ENCODE data around the gene NEB.

Gene NEB

GRCh38 chr2:151577116-151577515 lies 157.2 kb downstream of the NEB start:
- Histone ChIP-seq H3K4me2 (ENCODE audit: low read depth, low read length) (no peak overlapping the region), H4K20me1 (ENCODE audit: insufficient read depth, low read length) (no peaks in the 10 kb centered on the region), H3K79me2 (ENCODE audit: low read length) (no peaks in the 10 kb centered on the region), H3K9me3 (replicated peaks; ENCODE audit: insufficient read depth, low read length) (no peaks in the 10 kb centered on the region), H2AFZ (ENCODE audit: low read length) (no peak overlapping the region), H3K36me3 (replicated peaks; ENCODE audit: insufficient read depth, low read length) (no peaks in the 10 kb centered on the region), H3K27me3 (replicated peaks; ENCODE audit: insufficient read depth, low read length) (no peaks in the 10 kb centered on the region), H3K4me1 (ENCODE audit: low read length) (no peaks in the 10 kb centered on the region), H3K4me3 (ENCODE audit: low read length) (no peak overlapping the region), H3K9ac (ENCODE audit: low read length) (no peak overlapping the region), H3K9me2 (replicated peaks; ENCODE audit: insufficient read depth, low read length) (no peaks in the 10 kb centered on the region), H3F3A (ENCODE audit: insufficient read depth, low read length) (no peaks in the 10 kb centered on the region), H3K27ac (ENCODE audit: low read length) (no peak overlapping the region)
- DNase-seq, result no peak
- TF ChIP-seq, protein P1, sequence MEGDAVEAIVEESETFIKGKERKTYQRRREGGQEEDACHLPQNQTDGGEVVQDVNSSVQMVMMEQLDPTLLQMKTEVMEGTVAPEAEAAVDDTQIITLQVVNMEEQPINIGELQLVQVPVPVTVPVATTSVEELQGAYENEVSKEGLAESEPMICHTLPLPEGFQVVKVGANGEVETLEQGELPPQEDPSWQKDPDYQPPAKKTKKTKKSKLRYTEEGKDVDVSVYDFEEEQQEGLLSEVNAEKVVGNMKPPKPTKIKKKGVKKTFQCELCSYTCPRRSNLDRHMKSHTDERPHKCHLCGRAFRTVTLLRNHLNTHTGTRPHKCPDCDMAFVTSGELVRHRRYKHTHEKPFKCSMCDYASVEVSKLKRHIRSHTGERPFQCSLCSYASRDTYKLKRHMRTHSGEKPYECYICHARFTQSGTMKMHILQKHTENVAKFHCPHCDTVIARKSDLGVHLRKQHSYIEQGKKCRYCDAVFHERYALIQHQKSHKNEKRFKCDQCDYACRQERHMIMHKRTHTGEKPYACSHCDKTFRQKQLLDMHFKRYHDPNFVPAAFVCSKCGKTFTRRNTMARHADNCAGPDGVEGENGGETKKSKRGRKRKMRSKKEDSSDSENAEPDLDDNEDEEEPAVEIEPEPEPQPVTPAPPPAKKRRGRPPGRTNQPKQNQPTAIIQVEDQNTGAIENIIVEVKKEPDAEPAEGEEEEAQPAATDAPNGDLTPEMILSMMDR (IDR thresholded peaks at IDR 0.05; ENCODE audit: low read length), result no peak
- no peak for TF ChIP-seq EZH2phosphoT487 (IDR thresholded peaks at IDR 0.05; ENCODE audit: low read length)
- TF ChIP-seq EZH2 (optimal IDR thresholded peaks at IDR 0.05; ENCODE audit: low read depth, low read length), result no peak

- Histone ChIP-seq H4K20me1 (ENCODE audit: insufficient read depth, low read length) (no peaks in the 10 kb centered on the region), H3K27me3 (replicated peaks; ENCODE audit: insufficient read depth, low read length) (no peaks in the 10 kb centered on the region), H3K4me3 (ENCODE audit: low read length) (no peak overlapping the region), H3F3A (ENCODE audit: insufficient read depth, low read length) (no peaks in the 10 kb centered on the region), H3K9me2 (replicated peaks; ENCODE audit: insufficient read depth, low read length) (no peaks in the 10 kb centered on the region), H3K27ac (ENCODE audit: low read length) (no peak overlapping the region), H3K79me2 (ENCODE audit: low read length) (no peaks in the 10 kb centered on the region), H3K4me1 (ENCODE audit: low read length) (no peaks in the 10 kb centered on the region), H3K9ac (ENCODE audit: low read length) (no peak overlapping the region), H3K36me3 (replicated peaks; ENCODE audit: insufficient read depth, low read length) (no peaks in the 10 kb centered on the region), H2AFZ (ENCODE audit: low read length) (no peak overlapping the region), H3K9me3 (replicated peaks; ENCODE audit: insufficient read depth, low read length) (no peaks in the 10 kb centered on the region), H3K4me2 (ENCODE audit: low read depth, low read length) (no peak overlapping the region)
- DNase-seq, result no peak
- no peak for TF ChIP-seq EZH2 (optimal IDR thresholded peaks at IDR 0.05; ENCODE audit: low read depth, low read length)
- no peak for TF ChIP-seq EZH2phosphoT487 (IDR thresholded peaks at IDR 0.05; ENCODE audit: low read length)
- TF ChIP-seq, protein P1 (IDR thresholded peaks at IDR 0.05; ENCODE audit: low read length), result no peak
These were observed 158.2 kb downstream of the NEB start for GRCh38 chr2:151576080-151576479.

GRCh38 chr2:151575338-151575737 lies 158.9 kb downstream of the NEB start:
- Histone ChIP-seq H3K27me3 (replicated peaks; ENCODE audit: insufficient read depth, low read length) (no peaks in the 10 kb centered on the region), H3K79me2 (ENCODE audit: low read length) (no peaks in the 10 kb centered on the region), H3K4me2 (ENCODE audit: low read depth, low read length) (no peak overlapping the region), H2AFZ (ENCODE audit: low read length) (no peak overlapping the region), H3K4me1 (ENCODE audit: low read length) (no peaks in the 10 kb centered on the region), H3K27ac (ENCODE audit: low read length) (no peak overlapping the region), H3K36me3 (replicated peaks; ENCODE audit: insufficient read depth, low read length) (no peaks in the 10 kb centered on the region), H3K9me2 (replicated peaks; ENCODE audit: insufficient read depth, low read length) (no peaks in the 10 kb centered on the region), H4K20me1 (ENCODE audit: insufficient read depth, low read length) (no peaks in the 10 kb centered on the region), H3K9ac (ENCODE audit: low read length) (no peak overlapping the region), H3K9me3 (replicated peaks; ENCODE audit: insufficient read depth, low read length) (no peaks in the 10 kb centered on the region), H3F3A (ENCODE audit: insufficient read depth, low read length) (no peaks in the 10 kb centered on the region), H3K4me3 (ENCODE audit: low read length) (no peak overlapping the region)
- no peak for DNase-seq
- TF ChIP-seq, protein P1 (IDR thresholded peaks at IDR 0.05; ENCODE audit: low read length), result no peak
- no peak for TF ChIP-seq EZH2 (optimal IDR thresholded peaks at IDR 0.05; ENCODE audit: low read depth, low read length)
- no peak for TF ChIP-seq EZH2phosphoT487 (IDR thresholded peaks at IDR 0.05; ENCODE audit: low read length)

Measured in MM.1S (cell line).